Fibroblast of lung (primary cell): ENCODE results near the gene LATS2. TPM values are rescaled to one million over a fixed set of nuclear protein-coding genes. Genes with fewer than 3 reads are reported as not detected.

Experiments used
- DNase-seq, 2 donors: peaks; one replicate each; pipeline versions ENCODE4 v3.0.0 to v3.0.0-alpha.2; 2010; ENCODE audit warnings: low read depth in 2 of 2
- H2AFZ ChIP-seq: 2 replicates; pipeline ENCODE4 v1.5.1; 2012; ENCODE audit warnings: low read length, control low read depth, inconsistent platforms
- H3K27ac ChIP-seq: 2 replicates; pipeline ENCODE4 v1.5.1; 2011; ENCODE audit warnings: low read length, control low read depth; ENCODE audit not compliant: insufficient read depth
- H3K27me3 ChIP-seq: 2 replicates; pipeline ENCODE4 v1.5.1; 2011; ENCODE audit warnings: mild to moderate bottlenecking, low read length; ENCODE audit not compliant: control insufficient read depth, insufficient read depth
- H3K36me3 ChIP-seq: 2 replicates; pipeline ENCODE4 v1.5.1; 2011; ENCODE audit warnings: low read length; ENCODE audit not compliant: control insufficient read depth, insufficient read depth
- H3K4me1 ChIP-seq: 2 replicates; pipeline ENCODE4 v1.5.1; 2011; ENCODE audit warnings: low read length; ENCODE audit not compliant: control insufficient read depth, insufficient read depth; ENCODE audit errors: extremely low read depth
- H3K4me2 ChIP-seq: 2 replicates; pipeline ENCODE4 v1.5.1; 2011; ENCODE audit warnings: low read length, control low read depth; ENCODE audit not compliant: insufficient read depth; ENCODE audit errors: extremely low read depth
- H3K4me3 ChIP-seq, 4 experiments: fragments of 200-600 bp in 1 of 4; sonication (generic) in 1 of 4; replicated peaks in 1 of 4; 2 replicates each; pipeline ENCODE4 v1.5.1; 2011 to 2016; ENCODE audit warnings: low read length in 4 of 4, low read depth in 3 of 4, mild to moderate bottlenecking in 3 of 4, control low read depth in 2 of 4, inconsistent platforms in 1 of 4, mixed read lengths in 1 of 4; ENCODE audit not compliant: insufficient read depth in 1 of 4; ENCODE audit errors: control extremely low read depth in 1 of 4
- H3K79me2 ChIP-seq: 2 replicates; pipeline ENCODE4 v1.5.1; 2012; ENCODE audit warnings: mild to moderate bottlenecking, low read length, inconsistent platforms; ENCODE audit not compliant: control insufficient read depth, insufficient read depth
- H3K9ac ChIP-seq: 2 replicates; pipeline ENCODE4 v1.5.1; 2011; ENCODE audit warnings: mild to moderate bottlenecking, low read length, control low read depth; ENCODE audit not compliant: insufficient read depth
- H3K9me3 ChIP-seq: 2 replicates; pipeline ENCODE4 v1.5.1; 2012; ENCODE audit warnings: low read depth, low read length; ENCODE audit not compliant: control insufficient read depth, insufficient read depth
- H4K20me1 ChIP-seq: 2 replicates; pipeline ENCODE4 v1.5.1; 2011; ENCODE audit warnings: low read length; ENCODE audit not compliant: control insufficient read depth, insufficient read depth; ENCODE audit errors: extremely low read depth
- CTCF ChIP-seq, 2 donors: IDR thresholded peaks in 1 of 2; conservative IDR thresholded peaks in 1 of 2; 1 replicate in 1 of 2; 2 replicates in 1 of 2; pipeline ENCODE4 v1.5.1; 2011 to 2012; ENCODE audit warnings: low read length in 2 of 2, control low read depth in 1 of 2, inconsistent platforms in 1 of 2, low read depth in 1 of 2, mild to moderate bottlenecking in 1 of 2
- EZH2 ChIP-seq: IDR thresholded peaks from 2 replicates; pipeline ENCODE4 v1.5.1; 2012; ENCODE audit warnings: low read length, control low read depth, mild to moderate bottlenecking; ENCODE audit errors: missing control alignments
- polyA plus RNA-seq, 2 donors: library from polyadenylated mRNA; depleted of rRNA in 1 of 2; stranded (reverse) in 1 of 2; unstranded in 1 of 2; fragments of >200 nt; gene quantifications; 2 replicates each; pipeline ENCODE4 v1.2.1, GENCODE V29; 2011 to 2012; ENCODE audit warnings: missing spikeins in 1 of 2
- total RNA-seq: library from RNA; depleted of rRNA; stranded (reverse); fragments of >200 nt; gene quantifications from 2 replicates; pipeline ENCODE4 v1.2.1, GENCODE V29; 2014

LATS2 gene
- total and polyA plus RNA-seq, 2 donors (not counting 1 experiment from before 2014, with no cell fraction given) = 16.2 to 32.0 TPM

- Histone ChIP-seq H2AFZ (no peak overlapping the region), H3K4me1 (peaks cover 14% of the 10 kb centered on the region), H3K27me3 (no peaks in the 10 kb centered on the region), H3K9me3 (no peaks in the 10 kb centered on the region), H3K79me2 (no peaks in the 10 kb centered on the region), H3K4me3 (no peak overlapping the region), H3K4me2 (peak overlapping the region; percentile 58), H3K27ac (peak overlapping the region; percentile 65), H3K36me3 (no peaks in the 10 kb centered on the region), H4K20me1 (no peaks in the 10 kb centered on the region), H3K9ac (no peak overlapping the region)
- TF ChIP-seq EZH2 (no peak), CTCF (conservative IDR thresholded peaks at IDR 0.05 in 1 of 2, IDR thresholded peaks at IDR 0.05 in 1 of 2; ENCODE audit: low read depth in 1 of 2, low read length in 2 of 2) (no peak)
- peak; percentile 96 to 97 for DNase-seq
Observed at GRCh38 chr13:21069561-21070004, 8.2 kb upstream of the LATS2 start.

GRCh38 chr13:21067848-21068247 lies 6.5 kb upstream of the LATS2 start:
- Histone ChIP-seq H2AFZ (no peak overlapping the region), H3K4me2 (no peak overlapping the region), H4K20me1 (no peaks in the 10 kb centered on the region), H3K9me3 (no peaks in the 10 kb centered on the region), H3K27me3 (no peaks in the 10 kb centered on the region), H3K4me3 (no peak overlapping the region), H3K79me2 (no peaks in the 10 kb centered on the region), H3K36me3 (no peaks in the 10 kb centered on the region), H3K4me1 (peaks cover 14% of the 10 kb centered on the region), H3K27ac (no peak overlapping the region), H3K9ac (no peak overlapping the region)
- DNase-seq = no peak
- TF ChIP-seq CTCF (conservative IDR thresholded peaks at IDR 0.05 in 1 of 2, IDR thresholded peaks at IDR 0.05 in 1 of 2; ENCODE audit: low read depth in 1 of 2, low read length in 2 of 2) (no peak), EZH2 (no peak)

GRCh38 chr13:21066946-21067345 lies 5.6 kb upstream of the LATS2 start:
- Histone ChIP-seq H3K9ac (no peak overlapping the region), H3K4me3 (no peak overlapping the region), H3K27ac (no peak overlapping the region), H3K9me3 (no peaks in the 10 kb centered on the region), H3K4me1 (peaks cover 14% of the 10 kb centered on the region), H2AFZ (no peak overlapping the region), H3K79me2 (no peaks in the 10 kb centered on the region), H3K27me3 (no peaks in the 10 kb centered on the region), H4K20me1 (no peaks in the 10 kb centered on the region), H3K4me2 (no peak overlapping the region), H3K36me3 (no peaks in the 10 kb centered on the region)
- no peak for DNase-seq
- no peak for TF ChIP-seq CTCF (conservative IDR thresholded peaks at IDR 0.05 in 1 of 2, IDR thresholded peaks at IDR 0.05 in 1 of 2; ENCODE audit: low read depth in 1 of 2, low read length in 2 of 2)
- TF ChIP-seq EZH2 = no peak
